NCI-H510A (cell line): ENCODE results near the gene SNX2.
"Not testable (repeated sequence)": the region's sequence is repeated elsewhere in the genome, so short reads cannot be mapped to it uniquely, and the experiment has no call there.

Experiments
- DNase-seq: peaks from one replicate; lab custom pipeline; 2025; lab: John Stamatoyannopoulos, UW

SNX2 gene

DNA sequence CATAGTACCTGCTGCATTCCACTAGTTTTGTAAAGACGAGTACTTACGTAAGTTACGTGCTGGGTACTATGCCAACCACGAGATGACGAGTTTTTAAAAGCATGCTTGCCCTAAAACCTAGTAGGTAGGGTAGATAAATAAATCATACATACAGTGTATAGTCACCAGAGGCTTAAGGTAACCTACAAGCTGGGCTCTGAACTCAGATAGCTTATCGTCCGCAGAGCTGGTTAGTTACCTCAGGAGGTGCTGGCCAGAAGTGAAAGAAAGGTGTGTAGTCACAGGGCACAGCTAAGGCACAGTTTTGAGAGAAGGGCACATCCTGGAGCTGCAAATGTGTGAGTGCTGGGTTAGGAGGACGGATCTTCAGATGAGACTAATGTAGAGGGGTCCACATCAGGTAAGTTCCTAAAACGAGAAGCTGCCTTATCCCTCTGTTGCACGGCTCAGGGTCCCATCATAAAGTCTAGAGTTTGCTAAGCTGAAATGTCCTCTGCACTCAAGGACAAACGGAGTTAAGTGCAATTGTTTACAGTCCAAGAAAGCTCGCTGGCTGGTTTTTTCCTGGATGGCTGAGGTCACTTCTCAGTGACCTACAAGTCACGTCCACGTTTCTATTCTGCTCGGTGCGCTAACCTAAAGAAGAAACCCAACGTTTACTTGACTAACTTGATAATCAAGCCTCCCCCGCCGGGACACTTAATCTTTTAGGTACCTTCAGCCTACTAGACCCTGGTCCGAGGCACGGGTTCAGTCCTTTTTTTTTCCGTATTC, 69.4 kb downstream of the SNX2 start:
- no peak for DNase-seq

DNA sequence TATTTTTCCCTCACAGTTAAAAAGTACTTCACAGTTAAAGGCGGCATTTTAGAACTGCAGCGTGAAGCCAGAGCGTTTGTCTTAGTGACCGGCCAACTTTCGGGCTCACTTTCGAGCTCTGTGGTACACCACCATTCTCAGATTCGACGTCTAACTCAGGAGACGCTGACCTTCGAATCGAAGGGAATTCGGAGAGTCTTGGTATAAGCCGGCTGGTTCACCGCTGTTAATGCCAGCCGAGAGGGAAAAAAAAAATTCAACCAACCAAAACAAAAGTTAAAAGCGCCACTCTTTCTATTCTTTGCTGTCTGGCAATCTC, 70.0 kb downstream of the SNX2 start:
- DNase-seq, result no peak

DNA sequence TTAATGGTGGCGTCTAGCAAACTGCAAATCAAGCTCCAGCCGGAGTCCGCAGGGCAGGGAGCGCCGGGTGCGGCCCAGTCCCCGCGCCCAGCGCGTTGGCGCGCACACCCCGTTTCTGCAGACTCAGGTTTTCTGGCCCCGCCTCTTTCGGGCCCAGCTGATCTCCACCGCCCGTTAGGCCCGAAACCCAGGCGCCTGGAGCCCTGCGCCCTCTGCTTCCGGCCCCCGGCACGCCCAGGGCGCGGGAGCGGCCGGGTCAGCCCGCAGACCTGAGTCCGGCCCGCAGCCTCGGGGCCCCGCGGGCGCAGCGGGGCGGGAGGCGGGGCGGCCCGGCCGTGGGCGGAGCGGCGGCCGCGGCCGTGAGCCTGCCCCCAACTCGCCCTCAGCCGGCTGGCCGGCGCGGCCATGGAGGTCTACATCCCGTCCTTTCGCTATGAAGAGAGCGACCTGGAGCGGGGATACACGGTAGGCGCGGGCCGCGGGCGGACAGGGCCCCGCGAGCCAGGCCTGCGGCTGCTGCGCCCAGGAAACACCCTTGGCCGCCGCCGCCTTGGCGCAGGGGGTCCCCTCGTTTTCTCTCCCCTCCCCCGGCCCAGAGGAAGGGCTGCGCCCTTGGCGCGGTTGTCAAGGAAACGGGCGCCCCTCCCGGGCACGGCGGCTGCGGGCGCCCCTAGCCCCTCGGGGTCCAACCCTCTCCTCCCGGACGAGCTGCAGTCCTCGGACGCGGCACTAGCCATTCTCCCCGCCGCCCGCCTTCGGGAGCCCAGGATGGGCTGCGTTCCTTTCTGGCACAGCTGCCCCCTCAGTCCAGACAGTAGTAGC, 70.6 kb downstream of the SNX2 start, which contains the start of gene SNX24:
TSS of gene SNX24 (plus strand) at position 385 of the 822 bp plus-strand sequence. CDS start at position 406, 21 bp downstream.
- peak; percentile 57 for DNase-seq

DNA sequence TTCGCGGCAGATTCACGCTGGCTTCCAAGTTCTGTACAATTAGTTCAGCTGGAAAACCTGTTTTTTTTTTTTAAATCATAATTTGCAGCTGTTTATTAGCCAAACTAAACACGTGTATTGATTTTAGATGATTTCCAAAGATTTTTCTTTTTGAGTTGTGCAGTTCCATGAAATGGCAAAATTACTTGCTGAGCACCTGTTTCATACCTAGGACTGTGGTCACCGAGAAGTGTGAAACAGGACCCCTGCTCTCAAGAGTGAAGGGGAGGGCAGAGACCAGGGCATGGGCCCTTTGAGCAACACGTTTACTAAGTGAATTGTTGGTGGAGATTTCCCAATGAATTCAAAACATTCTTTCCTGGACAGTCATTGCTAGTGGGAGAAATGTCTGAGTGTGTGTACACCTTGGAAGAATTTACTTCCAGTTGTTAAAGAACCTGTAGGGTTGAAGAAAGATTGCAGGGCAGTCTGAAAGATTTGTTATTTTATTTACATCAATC, 71.2 kb downstream of the SNX2 start:
- DNase-seq, result no peak

DNA sequence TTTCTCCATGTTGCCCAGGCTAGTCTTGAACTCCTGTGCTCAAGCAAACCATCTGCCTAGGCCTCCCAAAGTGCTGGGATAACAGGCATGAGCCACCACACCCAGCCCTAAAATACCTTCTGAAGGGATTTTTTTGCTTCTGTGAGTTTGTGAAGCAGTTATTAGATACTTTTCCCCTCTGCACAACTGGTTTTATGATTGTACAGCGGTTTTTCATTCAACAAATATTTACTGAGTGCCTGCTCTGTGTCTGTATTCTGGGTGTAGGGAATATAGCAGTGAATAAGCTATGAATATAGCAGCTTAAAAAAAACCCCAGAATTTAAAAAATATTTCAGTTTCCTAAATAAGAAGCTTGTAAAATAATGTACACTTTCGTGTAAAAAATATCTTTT, 72.8 kb downstream of the SNX2 start:
- no peak for DNase-seq

DNA sequence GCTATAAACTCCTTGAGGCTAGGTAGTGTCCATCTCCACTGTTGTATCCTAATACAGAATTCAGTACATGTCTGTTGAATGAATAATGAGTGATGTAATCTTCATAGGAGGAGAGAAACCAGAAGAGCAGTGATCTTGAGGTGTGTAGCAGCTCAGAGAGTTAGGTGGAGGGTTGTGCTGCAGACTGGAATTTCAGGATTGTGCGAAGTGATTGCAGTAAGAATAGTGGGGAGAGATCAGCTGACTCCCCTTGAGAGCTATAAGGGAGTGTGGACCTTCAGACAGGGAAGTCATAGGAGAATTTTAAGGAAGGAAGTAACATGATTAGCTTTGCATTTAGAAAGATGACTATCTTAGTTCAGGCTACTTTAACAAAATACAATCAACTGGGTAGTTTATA, 74.9 kb downstream of the SNX2 start:
- no peak for DNase-seq

DNA sequence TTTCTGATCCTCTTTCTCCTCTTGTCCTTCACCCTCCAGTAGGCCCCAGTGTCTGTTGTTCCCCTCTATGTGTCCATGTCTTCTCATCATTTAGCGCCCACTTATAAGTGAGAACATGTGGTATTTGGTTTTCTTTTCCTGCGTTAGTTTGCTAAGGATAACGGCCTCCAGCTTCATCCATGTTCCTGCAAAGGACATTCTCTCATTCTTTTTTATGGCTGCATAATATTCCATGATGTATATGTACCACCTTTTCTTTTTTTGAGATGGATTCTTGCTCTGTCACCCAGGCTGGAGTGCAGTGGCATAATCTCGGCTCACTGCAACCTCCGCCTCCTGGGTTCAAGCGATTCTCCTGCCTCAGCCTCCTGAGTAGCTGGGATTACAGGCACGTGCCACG, 82.7 kb downstream of the SNX2 start:
- not testable (repeated sequence) for DNase-seq

DNA sequence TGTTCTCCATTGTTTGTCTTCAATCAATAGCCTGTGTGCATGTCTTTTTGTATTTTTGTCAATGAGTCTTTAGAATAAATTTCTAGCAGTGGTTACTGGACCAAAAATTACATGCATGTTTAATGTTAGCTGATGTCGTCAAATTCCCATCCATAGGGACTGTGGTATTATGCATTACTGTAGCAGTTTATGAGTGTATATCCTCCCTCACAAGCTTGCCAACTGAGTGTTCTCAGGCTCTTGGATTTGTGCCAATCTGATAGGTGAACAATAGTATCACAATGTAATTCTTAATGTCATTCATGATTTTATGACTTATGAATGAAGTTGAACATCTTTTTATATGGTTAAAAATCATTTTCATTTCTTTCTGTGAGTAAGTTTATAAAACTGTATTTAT, 83.6 kb downstream of the SNX2 start:
- no peak for DNase-seq

DNA sequence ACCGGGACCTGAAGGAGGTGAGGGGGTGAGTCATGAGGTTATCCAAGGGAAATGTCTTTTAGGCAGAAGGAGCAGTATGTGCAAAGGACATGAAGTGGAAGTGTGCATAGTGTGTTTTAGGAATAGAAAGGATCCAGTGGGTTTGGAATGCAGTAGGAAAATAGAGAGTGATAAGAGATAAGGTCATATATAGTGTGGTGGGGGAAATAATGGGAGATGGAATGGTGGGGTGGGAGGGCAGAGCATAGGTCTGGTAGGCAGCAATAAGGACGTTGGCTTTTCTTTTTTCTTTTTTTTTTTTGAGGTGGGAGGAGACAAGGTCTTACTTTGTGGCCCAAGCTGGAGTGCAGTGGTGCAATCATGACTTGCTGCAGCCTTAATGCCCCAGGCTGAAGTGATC, 88.4 kb downstream of the SNX2 start:
- no peak for DNase-seq

DNA sequence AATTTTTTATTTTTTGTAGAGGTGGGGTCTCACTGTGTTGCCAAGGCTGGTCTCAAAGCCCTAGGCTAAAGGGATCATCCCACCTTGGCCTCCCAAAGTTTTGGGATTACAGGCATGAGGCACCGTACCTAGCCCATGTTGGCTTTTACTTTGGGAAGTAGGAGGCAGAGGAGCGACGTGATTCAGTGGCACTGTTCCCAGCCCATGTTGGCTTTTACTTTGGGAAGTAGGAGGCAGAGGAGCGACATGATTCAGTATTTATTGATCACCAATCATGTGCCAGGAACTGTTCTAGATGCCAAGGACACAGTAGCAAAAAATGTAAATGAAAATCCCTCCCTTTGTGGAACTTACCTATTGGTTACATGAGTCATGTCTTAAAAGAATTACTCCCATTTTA, 88.8 kb downstream of the SNX2 start:
- no peak for DNase-seq

DNA sequence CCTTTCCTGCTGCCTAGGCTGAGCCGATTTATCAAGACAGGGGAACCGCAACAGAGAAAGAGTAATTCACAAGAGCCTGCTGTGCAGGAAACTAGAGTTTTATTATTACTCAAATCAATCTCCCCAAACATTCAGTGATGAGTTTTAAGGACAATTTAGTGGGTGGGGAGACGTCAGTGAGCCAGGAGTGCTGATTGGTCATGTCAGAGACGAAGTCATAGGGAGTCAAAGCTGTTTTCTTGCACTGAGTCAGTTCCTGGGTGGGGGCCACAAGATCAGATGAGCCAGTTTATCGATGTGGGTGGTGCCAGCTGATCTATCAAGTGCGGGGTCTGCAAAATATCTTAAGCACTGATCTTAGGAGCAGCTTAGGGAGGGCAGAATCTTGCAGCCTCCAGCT, 89.5 kb downstream of the SNX2 start:
- DNase-seq, result no peak

DNA sequence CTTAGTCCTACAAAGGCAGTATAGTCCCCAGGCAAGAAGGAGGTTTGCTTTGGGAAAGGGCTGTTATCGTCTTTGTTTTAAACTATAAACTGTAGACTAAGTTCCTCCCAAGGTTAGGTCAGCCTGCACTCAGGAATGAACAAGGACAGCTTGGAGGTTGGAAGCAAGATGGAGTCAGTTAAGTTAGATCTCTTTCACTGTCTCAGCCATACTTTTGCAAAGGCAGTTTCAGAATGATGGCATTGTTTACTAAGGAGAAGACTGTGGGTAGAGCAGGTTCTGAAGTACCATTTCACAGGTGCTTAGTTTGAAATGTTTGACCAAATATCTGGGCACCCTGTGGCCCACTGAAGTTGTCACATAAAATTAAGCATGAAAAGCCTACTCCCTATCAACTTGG, 90.0 kb downstream of the SNX2 start:
- DNase-seq, result no peak

DNA sequence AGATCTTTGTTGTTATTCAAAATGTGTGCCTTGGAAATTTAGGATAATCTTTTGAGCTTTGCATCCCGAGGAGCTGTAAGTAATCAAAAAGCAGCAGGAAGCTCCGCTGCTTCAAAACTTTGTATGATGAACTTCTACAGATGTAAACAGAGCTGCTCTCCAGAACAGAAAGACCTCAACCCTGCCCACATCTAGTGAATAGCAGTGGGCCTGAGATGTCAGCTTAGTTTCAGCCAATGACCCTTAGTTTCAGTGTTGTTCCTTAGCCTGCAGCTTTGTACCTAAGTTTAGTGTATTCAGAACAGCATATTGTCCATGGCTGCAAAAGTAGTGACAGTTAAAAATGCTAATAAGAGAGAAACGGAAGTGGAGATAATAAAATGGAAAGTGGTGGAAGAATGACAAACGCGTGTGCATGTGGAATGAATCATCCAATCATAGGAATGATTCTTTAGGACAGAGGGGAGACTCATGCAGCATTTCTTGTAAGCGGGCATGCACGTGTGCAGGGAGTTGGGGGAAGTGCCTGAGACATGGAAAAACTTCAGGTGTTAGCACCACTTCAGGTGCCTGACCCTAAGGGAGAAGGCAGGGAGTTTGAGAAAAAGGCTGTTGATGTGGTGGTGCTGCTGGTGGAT, 95.5 kb downstream of the SNX2 start:
- DNase-seq, result no peak

DNA sequence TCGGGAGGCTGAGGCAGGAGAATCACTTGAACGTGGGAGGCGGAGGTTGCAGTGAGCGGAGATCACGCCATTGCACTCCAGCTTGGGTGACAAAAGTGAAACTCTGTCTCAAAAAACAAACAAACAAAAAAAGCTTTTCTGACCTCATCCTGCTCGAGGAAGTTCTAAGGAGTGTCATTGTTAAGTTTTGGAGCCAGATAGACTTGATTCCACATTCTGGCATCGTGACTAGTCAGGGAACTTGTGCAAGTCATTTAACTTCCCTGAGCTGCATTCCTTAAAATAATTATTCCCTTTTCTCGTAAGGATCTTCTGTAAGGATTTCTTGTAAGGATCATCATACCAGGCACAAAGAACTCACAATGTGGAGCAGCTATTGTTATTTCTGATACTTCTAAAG, 96.8 kb downstream of the SNX2 start:
- no peak for DNase-seq

DNA sequence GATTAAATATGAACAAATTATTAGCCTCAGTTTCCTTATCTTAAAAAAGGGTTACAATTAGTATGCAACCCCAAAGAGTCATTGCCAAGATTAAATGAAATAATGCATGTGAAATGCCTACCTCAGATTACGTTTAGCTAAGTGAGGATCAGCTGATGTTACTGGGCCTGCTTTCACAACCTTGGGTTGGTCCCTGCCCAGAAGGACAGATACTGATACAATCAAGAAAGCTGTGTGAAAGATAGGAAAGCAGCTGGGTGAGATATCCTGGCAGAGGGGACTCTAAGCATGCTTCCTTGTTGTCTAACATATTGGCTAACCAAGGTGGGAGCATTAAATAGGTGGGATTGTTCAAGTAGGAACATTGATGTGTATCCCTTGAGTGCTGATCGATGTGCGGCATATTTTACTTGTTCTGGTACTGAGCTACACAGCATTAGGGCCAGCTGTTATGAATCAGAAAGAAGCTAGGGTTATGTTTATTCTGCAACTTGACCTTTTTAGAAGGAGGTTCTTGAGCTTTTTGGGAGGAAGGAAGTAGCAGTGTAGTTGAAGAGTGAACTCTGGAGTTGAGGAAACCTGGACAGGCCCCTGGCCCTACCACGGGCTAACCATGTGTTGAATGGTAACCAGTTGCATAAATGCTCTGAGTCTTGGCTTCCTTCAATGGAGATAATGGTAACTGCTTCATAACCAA, 99.4 kb downstream of the SNX2 start:
- no peak for DNase-seq

DNA sequence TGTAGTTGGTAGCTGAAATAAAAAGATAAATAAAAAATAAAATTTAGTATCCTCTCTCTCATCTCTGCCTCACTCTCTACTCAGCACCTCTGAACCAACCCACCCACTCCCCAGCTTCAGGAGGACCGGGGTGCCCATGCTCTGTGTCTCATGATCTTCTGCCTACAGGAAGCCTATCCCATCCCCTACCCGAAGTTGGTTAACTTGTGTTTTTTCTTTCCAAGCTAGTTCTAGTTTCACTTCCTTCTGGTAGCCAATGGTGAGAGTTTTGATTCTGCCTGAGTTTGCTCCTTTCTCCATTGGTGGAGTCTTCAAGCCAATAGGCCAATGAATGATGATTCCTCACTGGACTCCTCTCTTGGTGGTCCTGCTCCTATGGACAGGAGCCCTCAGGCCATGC, 102.6 kb downstream of the SNX2 start:
- DNase-seq, result no peak

DNA sequence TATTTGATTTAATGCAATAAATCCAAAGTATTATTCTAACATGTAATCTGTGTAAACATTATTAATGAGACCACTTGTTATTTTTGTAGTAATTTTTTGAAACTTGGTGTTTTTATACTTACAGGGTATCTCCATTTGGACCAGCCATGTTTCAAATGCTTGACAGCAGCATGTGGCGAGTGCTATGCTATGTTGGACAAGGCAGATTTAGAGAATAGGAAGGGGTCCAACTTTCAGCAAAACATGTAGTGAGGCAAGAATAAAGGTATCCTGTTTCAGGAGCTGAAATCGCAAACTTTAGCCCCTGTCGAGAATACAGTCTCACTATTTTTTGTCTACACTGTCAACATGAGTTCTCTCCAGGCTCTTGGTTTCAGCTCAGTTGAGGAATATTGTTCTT, 104.2 kb downstream of the SNX2 start:
- no peak for DNase-seq
